AG04450 (cell line): ENCODE results near the gene TNFAIP2. TPM values are rescaled to one million over a fixed set of nuclear protein-coding genes. Genes with fewer than 3 reads are reported as not detected.
"Not testable (repeated sequence)": the region's sequence is repeated elsewhere in the genome, so short reads cannot be mapped to it uniquely, and the experiment has no call there.

Experiments used
- CTCF ChIA-PET: fragments of 300-600, 350-600 bp; formaldehyde crosslinking; extraction: SDS; loops from one replicate; lab custom pipeline; 2022; ENCODE audit warnings: antibody characterized with exemption, inconsistent platforms; lab: Charles Lee
- POLR2A ChIA-PET: fragments of 350-600 bp; formaldehyde crosslinking; extraction: SDS; loops from one replicate; lab custom pipeline; 2021; ENCODE audit warnings: antibody characterized with exemption, inconsistent platforms; lab: Yijun Ruan, JAX
- DNase-seq: peaks from one replicate; pipeline ENCODE4 v3.0.0-alpha.2; 2011; ENCODE audit warnings: low read depth, low spot score
- H3K27ac ChIP-seq: one replicate; pipeline ENCODE4 v1.5.1; 2012; ENCODE audit warnings: low read depth, low read length, control low read depth
- H3K27me3 ChIP-seq: one replicate; pipeline ENCODE4 v1.6.0; 2012; ENCODE audit warnings: low read length; ENCODE audit not compliant: control insufficient read depth, insufficient read depth
- H3K4me3 ChIP-seq: 2 replicates; pipeline ENCODE4 v1.5.1; 2011; ENCODE audit warnings: mild to moderate bottlenecking, low read depth, low read length, control low read depth
- H3K9me3 ChIP-seq: 2 replicates; pipeline ENCODE4 v1.5.1; 2012; ENCODE audit warnings: low read length; ENCODE audit not compliant: control insufficient read depth, insufficient read depth
- polyA plus RNA-seq: library from polyadenylated mRNA; depleted of rRNA; stranded (reverse); fragments of >200 nt; gene quantifications from 2 replicates; pipeline ENCODE4 v1.2.3, GENCODE V29; 2011
- TF ChIP-seq, protein P1 (sequence below): IDR thresholded peaks from 2 replicates; pipeline ENCODE4 v1.5.1; 2011; ENCODE audit warnings: low read depth, low read length, control low read depth, inconsistent platforms

Gene TNFAIP2
- polyA plus RNA-seq, 1 experiment = 15.3 TPM

DNA sequence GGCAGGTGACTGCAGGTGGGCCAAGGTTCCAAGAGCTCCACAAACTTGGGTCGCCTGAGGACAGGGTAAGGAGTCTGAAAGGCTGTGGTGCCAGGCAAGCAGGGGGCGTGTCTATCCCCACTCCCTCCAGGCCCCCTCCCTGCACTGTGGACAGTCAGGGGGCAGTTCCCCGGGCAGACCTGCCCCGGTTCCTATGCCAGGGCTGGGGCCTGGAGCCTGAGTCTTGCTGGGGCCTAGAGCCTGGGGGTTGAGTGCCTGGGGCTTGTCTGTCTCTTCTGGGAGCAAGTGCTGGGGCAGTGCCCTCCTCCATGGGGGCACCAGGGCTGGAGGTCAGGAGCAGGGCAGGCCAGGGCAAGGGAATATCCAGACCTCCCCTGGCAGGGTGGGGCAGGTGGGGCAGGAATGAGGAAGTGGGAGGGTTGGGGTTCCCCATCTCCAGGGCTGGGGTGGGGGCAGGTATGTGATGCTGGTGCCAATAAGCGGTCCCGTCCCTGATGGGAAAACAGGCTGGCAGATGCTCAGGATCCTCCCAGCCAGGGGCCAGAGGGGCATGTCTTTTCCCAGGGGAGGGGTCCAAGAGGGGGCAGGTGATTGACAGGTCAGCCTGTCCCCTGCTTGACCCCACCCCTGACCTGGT lies 11.9 kb upstream of the TNFAIP2 start:
- ChIA-PET CTCF (interaction anchor here (0.6 kb wide), 1 partner anchor 166 kb away, joined by 5 read pairs; no protein-coding TSS in a partner anchor), POLR2A (no interaction called here)
- H3K27me3 ChIP-seq = no peaks in the 10 kb centered on the region
- DNase-seq = no peak
- H3K4me3 ChIP-seq = no peak overlapping the region
- TF ChIP-seq, protein P1, sequence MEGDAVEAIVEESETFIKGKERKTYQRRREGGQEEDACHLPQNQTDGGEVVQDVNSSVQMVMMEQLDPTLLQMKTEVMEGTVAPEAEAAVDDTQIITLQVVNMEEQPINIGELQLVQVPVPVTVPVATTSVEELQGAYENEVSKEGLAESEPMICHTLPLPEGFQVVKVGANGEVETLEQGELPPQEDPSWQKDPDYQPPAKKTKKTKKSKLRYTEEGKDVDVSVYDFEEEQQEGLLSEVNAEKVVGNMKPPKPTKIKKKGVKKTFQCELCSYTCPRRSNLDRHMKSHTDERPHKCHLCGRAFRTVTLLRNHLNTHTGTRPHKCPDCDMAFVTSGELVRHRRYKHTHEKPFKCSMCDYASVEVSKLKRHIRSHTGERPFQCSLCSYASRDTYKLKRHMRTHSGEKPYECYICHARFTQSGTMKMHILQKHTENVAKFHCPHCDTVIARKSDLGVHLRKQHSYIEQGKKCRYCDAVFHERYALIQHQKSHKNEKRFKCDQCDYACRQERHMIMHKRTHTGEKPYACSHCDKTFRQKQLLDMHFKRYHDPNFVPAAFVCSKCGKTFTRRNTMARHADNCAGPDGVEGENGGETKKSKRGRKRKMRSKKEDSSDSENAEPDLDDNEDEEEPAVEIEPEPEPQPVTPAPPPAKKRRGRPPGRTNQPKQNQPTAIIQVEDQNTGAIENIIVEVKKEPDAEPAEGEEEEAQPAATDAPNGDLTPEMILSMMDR = no peak
- peak overlapping the region; percentile 89 for H3K27ac ChIP-seq
- H3K9me3 ChIP-seq = no peaks in the 10 kb centered on the region; the same call in 1 of the 2 replicates

DNA sequence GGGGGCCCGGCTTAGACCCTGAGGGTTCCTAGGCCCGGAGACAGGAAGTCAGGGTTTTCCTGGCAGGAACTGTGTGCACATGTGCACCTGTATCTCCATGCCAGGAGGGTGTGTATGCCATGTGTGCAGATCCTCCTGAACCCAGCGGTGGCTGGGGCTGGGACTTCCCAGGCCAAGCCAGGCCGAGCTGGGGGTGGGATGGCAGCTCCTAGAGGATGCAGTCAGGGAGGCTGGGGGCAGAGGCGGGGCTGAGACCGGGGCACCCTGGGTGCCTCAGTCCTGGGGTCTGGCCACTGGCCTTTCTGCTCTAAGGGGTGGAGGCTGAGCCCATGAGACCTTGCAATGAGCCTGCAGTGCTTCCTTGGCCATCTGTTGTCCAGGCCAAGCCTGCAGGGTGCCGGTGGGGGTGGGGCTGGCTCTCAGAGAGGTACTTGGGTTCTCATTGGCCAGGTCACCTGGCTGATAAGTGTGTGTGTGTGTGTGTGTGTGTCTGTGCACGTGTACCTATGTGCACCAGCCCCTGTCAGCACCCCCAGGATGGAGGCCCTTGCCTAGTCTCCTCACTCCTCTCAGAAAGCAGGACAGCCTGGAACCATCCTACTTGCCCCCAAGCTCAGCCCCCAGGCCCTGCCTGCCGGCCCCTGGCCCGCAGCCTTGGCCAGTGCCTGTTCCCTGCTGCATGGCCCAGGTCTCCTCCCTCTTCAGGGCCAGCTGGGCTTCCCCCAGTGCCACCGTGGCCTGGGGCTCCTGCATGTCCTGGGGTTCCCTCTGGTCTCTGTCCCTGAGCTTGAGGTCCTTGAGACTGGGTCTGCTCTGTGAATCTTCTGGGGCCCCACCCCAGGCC lies 10.6 kb upstream of the TNFAIP2 start:
- H3K27ac ChIP-seq = no peak overlapping the region
- no peak for DNase-seq
- H3K4me3 ChIP-seq = no peak overlapping the region
- CTCF ChIA-PET = interaction anchor here (0.6 kb wide), 1 partner anchor 160 kb away, joined by 5 read pairs; no protein-coding TSS in a partner anchor
- H3K9me3 ChIP-seq = no peaks in the 10 kb centered on the region; the same call in 1 of the 2 replicates
- TF ChIP-seq, protein P1 = no peak
- H3K27me3 ChIP-seq = no peaks in the 10 kb centered on the region
- POLR2A ChIA-PET = no interaction called here

DNA sequence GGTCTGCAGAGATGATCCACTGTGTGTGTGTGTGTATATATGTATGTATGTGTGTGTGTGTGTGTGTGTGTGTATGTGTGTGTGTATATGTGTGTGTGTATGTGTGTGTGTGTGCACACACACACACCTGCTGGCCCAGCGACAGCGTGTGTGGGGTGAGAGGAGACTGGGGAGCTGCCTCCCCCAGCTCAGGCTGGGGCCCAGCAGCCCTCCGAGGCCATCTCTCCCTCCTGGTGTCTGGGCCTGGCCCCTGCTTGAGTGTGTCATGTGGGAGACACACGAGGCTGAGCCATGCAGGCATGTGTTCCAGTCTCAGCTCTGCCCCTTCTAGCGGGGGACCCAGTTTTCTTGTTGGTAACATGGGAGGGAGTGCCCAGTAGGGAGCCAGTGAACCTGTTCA lies 10.0 kb upstream of the TNFAIP2 start:
- no peak overlapping the region for H3K4me3 ChIP-seq
- DNase-seq = no peak
- H3K9me3 ChIP-seq = no peaks in the 10 kb centered on the region; the same call in 1 of the 2 replicates
- TF ChIP-seq, protein P1 = no peak
- H3K27me3 ChIP-seq = no peaks in the 10 kb centered on the region
- CTCF ChIA-PET = no interaction called here
- POLR2A ChIA-PET = no interaction called here
- H3K27ac ChIP-seq = no peak overlapping the region

DNA sequence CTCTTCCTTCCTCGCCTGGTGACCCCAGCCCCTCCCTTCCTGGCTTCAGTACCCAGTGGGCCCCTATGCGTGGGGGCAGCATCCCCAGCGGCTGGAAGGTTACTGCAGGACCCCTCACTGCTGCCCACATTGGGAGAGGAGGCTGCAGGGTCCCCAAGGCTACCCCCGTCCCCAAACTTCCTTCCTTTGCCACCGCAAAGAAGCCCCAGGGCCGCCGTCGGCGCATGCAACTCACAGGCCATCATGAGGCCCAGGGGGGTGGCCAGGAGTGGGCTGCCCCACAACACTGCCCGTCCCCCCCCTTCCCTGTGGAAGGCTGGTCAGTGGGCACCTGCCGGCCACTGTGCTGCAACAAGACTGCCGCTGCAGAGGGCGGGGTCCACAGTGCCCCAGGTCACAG lies 9.5 kb upstream of the TNFAIP2 start:
- Histone ChIP-seq H3K4me3 (no peak overlapping the region), H3K9me3 (no peaks in the 10 kb centered on the region; the same call in 1 of the 2 replicates), H3K27me3 (no peaks in the 10 kb centered on the region), H3K27ac (no peak overlapping the region)
- TF ChIP-seq, protein P1 = no peak
- CTCF ChIA-PET = no interaction called here
- DNase-seq = no peak
- POLR2A ChIA-PET = no interaction called here

DNA sequence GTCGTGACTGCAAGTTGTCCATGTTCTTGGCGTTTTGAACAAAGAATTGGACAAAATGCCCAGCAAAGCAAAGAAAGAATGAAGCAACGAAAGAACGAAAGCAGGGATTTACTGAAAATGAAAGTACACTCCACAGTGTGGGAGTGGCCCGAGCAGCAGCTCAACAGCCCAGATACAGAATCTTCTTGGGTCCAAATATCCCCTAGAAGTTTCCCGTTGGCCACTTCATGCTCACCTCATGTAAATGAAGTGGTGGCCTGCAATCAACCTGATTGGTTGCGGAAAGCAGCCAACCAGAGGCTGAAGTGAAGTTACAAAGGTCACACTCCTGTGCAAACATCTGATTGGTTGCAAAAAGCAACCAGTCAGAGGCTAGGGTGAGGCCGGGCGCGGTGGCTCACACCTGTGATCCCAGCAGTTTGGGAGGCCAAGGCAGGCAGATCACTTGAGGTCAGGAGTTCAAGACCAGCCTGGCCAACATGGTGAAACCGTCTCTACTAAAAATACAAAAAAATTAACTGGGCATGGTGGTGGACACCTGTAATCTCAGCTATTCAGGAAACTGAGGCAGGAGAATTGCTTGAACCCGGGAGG lies 8.1 kb upstream of the TNFAIP2 start:
- H3K27me3 ChIP-seq, H3K27ac ChIP-seq, H3K9me3 ChIP-seq, H3K4me3 ChIP-seq, DNase-seq: not testable (repeated sequence)
- ChIA-PET POLR2A (interaction anchor here (0.6 kb wide), 1 partner anchor 276 kb away, joined by 4 read pairs; no protein-coding TSS in a partner anchor), CTCF (interaction anchor here (2.1 kb wide), 1 partner anchor 10 kb away, joined by 15 read pairs; no protein-coding TSS in a partner anchor)
